Activated CD4-positive, alpha-beta T cell treated with anti-CD3 and anti-CD28 coated beads, Interleukin-2, amount 50 U/mL, for 1 hour (primary cell): Measurements from ENCODE around the gene MLH3.
"Not testable (repeated sequence)": the region's sequence is repeated elsewhere in the genome, so short reads cannot be mapped to it uniquely, and the experiment has no call there.

Experiments
- DNase-seq: peaks from one replicate; pipeline ENCODE4 v3.0.0-alpha.2; 2020

The MLH3 gene

DNA sequence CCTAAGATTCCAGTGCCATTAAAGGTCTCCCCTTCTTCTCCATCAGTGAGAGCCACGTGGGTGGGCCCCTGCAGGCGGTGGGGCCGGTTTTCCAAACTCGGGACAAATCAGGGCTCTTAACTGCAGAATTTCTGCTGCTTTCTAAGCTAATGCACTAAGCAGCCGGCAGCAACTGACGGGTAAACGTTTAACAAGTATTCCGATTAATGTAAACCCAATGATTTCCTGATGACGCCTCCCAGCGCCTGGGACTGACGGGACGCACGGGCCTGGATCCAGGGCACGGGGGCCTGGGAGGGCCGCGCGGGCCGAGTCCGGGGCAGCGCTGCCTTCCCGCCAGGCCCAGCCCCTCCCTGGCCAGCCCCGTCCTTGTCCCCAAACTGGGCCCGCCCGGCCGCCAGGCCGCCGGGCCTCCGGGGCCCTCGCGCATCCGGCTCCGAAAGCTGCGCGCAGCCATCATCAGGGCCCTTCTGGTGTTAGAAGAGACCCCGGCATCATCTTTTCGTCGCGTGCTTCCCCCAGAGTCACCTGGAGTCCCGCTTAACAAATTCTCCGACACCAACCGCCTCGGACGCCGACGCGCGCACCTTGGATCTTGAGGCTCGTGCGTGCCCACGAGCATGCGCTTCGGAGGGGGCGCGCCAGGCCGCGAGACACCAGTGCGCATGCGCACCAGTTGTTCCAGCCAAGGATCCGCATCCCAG lies at the start of gene MLH3:
MLH3 (minus strand) TSS at position 616 of the 704 bp plus-strand sequence. CDS start 1,812 bp downstream, outside the sequence.
- DNase-seq = peak; percentile 76

- DNase-seq = no peak
These were observed 47.4 kb upstream of the MLH3 start for GRCh38 chr14:75098682-75099081.

DNA sequence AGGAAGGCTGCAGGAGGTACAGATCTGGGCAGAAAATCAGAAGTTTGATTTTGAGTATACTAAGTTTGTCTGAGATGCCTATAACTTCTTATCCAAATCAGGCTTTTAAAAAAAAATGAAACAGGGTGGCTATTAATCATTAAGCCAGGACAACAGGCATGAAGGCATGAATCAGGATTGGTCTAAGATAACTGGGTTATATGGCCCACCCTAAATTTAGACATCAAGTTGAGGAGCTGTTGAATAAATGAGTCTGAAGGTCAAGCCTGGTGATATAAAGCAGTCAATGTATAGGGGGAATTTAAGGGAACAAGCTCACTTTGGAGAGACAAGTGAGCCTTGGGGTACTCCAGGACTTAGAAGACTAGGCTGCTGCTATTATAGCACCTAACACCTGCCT lies 46.9 kb upstream of the MLH3 start:
- no peak for DNase-seq

- no peak for DNase-seq
These were observed 45.7 kb upstream of the MLH3 start for GRCh38 chr14:75096959-75097358.

DNA sequence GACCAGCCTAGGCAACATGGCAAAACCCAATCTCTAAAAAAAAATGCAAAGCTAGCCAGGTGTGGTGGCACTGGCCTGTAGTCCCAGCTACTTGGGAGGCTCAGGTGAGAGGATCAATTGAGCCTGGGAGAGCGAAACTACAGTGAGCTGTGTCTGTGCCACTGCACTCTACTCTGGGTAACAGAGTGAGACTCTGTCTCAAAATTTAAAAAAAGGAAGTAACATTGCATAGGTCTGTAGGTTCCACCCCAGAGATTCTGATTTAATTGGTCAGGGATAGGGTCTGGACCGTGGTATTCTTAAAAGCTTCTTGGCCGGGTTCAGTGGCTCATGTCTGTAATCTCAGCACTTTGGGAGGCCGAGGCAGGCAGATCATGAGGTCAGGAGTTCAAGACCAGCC lies 44.4 kb upstream of the MLH3 start:
- DNase-seq = no peak

DNA sequence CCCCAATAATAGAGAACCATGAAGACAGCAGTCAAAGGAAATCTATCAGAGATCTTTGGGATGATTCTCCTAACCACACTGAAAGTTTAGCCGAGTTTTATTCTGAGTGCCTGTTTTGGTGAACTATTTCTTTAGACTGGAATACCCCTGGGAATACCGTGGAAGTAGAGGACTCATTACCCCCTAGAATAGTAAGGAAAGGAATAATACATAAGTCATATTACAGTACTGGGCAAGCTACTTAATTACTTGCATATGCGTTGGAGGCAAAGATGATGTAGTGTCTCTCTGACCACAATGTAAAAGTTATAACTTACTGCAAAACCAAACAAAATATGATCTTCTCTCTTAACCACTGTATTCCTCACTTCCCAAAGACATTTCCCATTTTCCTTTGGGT lies 43.6 kb upstream of the MLH3 start:
- no peak for DNase-seq

DNA sequence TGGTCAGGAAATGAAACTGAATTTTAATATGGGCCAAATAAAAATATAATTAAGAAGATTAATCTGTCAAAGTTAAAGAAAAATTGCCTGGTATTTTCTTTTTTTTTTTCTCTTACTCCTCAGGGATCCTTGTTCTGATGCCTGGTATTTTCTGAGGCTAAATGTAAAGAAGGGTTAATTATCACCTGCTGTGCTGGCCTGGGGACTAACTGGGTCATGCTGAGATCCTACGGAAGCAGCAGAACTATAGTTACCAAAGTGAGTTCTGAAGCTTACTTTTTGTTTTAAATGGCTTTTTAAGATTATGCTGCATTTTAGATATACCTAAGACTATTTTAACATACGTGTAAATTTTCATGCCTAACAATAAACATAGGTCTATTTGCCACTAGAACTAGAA lies 41.4 kb upstream of the MLH3 start:
- DNase-seq = no peak

- DNase-seq = no peak
These were observed 40.0 kb upstream of the MLH3 start for GRCh38 chr14:75091251-75091650.

- DNase-seq = no peak
These were observed 39.1 kb upstream of the MLH3 start for GRCh38 chr14:75090353-75090752.

- DNase-seq = peak; percentile 23
These were observed 37.5 kb upstream of the MLH3 start for GRCh38 chr14:75088566-75089373.

- no peak for DNase-seq
These were observed 36.9 kb upstream of the MLH3 start for GRCh38 chr14:75088153-75088552.

DNA sequence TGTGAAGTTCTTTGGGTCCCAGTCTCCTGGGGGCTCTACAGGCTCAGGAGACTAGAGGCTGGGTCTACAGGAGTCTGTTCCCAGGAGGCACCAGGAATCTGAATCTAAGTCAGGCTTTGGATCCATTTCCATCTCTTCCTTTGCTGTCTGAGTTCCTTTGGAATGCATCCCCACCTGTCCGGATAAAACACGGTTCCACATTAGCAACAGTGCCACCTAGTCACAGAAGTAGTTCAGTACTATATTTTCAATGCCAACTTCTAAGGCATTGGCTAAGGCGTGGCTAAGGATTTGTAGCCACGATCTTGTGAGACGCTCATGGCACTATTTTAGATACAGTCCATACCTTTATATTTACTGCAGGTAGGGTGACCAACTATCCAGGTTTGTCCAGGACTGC lies 33.2 kb upstream of the MLH3 start:
- no peak for DNase-seq

GRCh38 chr14:75083271-75083670 lies 32.0 kb upstream of the MLH3 start:
- DNase-seq = no peak

DNA sequence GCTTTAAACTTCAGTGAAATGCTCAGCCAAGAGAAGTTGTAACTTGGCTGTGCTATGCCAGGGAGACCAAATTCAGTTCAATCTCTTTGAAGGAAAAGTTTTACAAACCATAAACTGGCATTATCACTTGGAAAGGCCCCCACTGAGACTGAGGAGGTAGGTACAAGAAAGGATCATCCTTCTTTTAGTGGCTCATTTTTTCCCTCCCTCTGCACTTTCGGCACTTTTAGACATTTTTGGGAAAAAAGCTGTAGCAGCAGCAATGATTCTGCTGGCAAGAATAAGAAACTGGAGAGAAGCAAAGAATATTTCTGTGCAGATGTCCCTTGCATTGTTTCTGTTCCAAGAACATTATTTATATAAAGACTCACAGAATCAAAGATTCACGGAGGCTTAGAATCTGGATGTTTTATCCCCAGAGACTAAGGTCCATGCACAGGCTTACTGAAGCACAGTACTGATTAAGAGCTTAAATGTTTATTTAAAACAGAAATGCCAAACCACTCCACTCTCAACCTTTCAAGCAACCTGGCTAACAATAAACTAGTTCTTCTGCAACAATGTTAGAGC lies 30.5 kb upstream of the MLH3 start:
- DNase-seq = no peak

DNA sequence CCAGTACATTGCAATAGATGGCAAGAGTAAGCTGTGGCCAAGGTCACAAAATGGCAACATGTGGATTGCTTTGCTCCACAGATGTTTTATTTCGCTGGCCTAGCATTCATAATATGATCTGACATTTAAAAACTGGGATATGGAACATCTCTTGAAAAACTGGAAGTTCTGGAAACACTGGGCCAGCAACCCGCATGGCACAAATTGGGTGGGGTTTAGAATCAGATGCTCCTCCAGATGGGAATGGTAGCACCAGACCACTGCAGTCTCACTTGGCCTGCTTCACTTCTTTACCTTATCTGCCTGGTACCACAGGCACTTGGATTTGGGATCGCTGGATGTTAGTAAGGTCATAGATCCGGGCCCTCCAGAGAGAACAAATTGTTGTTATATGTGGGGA lies 28.3 kb upstream of the MLH3 start:
- no peak for DNase-seq

GRCh38 chr14:75077794-75078193 lies 26.5 kb upstream of the MLH3 start:
- no peak for DNase-seq

DNA sequence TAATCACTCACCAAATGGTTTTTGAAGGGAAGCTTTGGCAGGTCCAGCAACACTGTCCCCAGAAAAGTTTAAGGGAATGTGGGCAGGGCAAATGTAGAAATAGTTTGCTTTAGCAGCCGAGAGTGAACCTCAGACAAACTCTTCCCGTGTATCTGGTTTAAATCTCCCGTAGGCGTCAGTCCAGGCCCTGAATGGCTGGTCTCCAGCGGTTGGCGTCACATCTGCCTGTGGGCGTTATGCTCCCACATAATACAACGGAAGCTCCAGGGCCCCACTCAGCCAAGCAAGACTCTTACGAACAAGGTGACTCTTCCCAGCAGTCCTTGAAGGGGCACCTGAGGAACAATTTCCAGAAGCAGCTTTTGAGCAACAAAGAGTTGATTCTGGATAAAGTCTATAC lies 19.1 kb upstream of the MLH3 start:
- no peak for DNase-seq

- no peak for DNase-seq
These were observed 18.5 kb upstream of the MLH3 start for GRCh38 chr14:75069811-75070145.

- DNase-seq = peak; percentile 33
These were observed 18.0 kb upstream of the MLH3 start, which contains the start of gene ZC2HC1C for GRCh38 chr14:75069121-75069810. TSS of gene ZC2HC1C (plus strand) at chr14:75069641. CDS start at chr14:75070574, 933 bp downstream.

- no peak for DNase-seq
These were observed 17.2 kb upstream of the MLH3 start for GRCh38 chr14:75068294-75069120.

DNA sequence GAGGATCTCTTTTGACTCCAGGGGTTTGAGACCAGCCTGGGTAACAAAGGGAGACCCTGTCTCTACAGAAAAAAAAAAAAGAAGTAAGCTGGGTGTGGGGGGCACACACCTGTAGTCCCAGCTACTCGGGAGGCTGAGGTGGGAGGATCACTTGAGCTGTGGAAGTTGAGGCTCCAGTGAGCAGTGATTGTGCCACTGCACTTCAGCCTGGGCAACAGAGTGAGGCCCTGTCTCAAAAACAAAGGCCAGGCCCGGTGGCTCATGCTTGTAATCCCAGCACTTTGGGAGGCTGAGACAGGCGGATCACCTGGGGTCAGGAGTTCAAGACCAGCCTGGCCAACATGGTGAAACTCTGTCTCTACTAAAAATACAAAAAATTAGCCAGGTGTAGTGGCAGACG lies 16.5 kb upstream of the MLH3 start:
- DNase-seq = not testable (repeated sequence)

DNA sequence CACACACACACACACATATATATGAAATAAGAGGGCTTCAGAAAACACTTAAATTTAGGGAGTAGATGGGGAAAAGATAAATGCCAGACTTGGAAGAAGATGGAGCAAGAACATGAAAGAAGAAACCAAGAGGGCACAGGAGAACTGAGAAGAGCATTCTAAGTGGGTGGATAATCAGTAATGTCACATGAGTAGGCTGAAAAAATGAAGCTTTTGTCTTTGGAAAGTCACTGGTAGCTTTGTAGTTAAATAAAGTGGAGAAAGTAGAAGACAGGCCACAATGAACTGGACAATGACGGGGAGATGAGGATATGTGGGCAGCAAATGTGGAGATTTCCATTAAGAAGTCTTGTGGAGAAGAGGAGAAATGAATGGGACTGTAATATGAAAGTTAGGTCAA lies 15.9 kb upstream of the MLH3 start:
- no peak for DNase-seq

DNA sequence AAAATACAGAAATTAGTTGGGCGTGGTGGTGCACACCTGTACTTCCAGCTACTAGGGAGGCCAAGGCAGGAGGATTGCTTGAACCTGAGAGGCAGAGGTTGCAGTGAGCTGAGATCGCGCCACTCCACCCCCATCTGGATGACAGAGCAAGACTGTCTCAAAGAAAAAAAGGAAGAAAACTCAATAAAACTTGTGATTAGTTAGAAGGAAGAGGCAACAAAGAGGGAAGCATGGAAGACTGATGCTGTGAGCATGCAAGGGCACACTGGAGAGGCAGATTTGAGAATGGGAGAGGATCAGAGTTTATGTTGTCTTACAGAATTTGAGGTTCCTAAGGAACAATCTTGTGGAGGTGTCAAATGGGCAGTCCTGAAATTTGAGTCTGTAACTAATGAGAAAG lies 15.4 kb upstream of the MLH3 start:
- DNase-seq = no peak
